Endothelial cell of umbilical vein (primary cell): ENCODE results near the gene GRIA3. TPM values are rescaled to one million over a fixed set of nuclear protein-coding genes. Genes with fewer than 3 reads are reported as not detected.

Source experiments
- BruUV-seq: library from RNA; stranded (reverse); fragments of 400-500 nt; replicated peaks from 2 replicates; lab custom pipeline; 2021; lab: Mats Ljungman, UMichigan
- CTCF ChIA-PET: fragments of 300-600, 350-600 bp; sonication (Branson Sonifier 250); formaldehyde crosslinking; loops from one replicate; lab custom pipeline; 2021; ENCODE audit warnings: antibody characterized with exemption, inconsistent platforms; lab: Charles Lee
- POLR2A ChIA-PET: fragments of 300-600, 350-600 bp; sonication (Branson Sonifier 250); formaldehyde crosslinking; loops from one replicate; lab custom pipeline; 2021; ENCODE audit warnings: antibody characterized with exemption, inconsistent platforms; lab: Charles Lee
- DNase-seq: peaks from one replicate; pipeline ENCODE4 v3.0.0-alpha.2; 2011; ENCODE audit warnings: low read depth, low spot score
- FAIRE-seq: peaks from 2 replicates; lab custom pipeline; 2011; peaks lifted over from hg19 to GRCh38; lab: Jason Lieb, UNC
- H2AFZ ChIP-seq: 2 replicates; pipeline ENCODE4 v1.6.0; 2012; ENCODE audit warnings: low read depth, low read length, control low read depth, inconsistent platforms
- H3K27ac ChIP-seq: 2 replicates; pipeline ENCODE4 v1.5.1; 2011; ENCODE audit warnings: low read depth, mild to moderate bottlenecking, control low read depth, low read length, moderate library complexity; ENCODE audit not compliant: insufficient read depth
- H3K27me3 ChIP-seq, 2 experiments: 2 replicates each; pipeline versions ENCODE4 v1.6.0 to v1.6.1; 2011; ENCODE audit warnings: low read length in 2 of 2, mixed read lengths in 1 of 2; ENCODE audit not compliant: control insufficient read depth in 2 of 2, insufficient read depth in 2 of 2
- H3K36me3 ChIP-seq, 2 experiments: 2 replicates in 1 of 2; 3 replicates in 1 of 2; pipeline ENCODE4 v1.5.1; 2011; ENCODE audit warnings: low read length in 2 of 2, mild to moderate bottlenecking in 1 of 2, moderate library complexity in 1 of 2; ENCODE audit not compliant: control insufficient read depth in 2 of 2, insufficient read depth in 2 of 2; ENCODE audit errors: extremely low read depth in 1 of 2
- H3K4me1 ChIP-seq: 3 replicates; pipeline ENCODE4 v1.5.1; 2011; ENCODE audit warnings: mild to moderate bottlenecking, low read length; ENCODE audit not compliant: control insufficient read depth, insufficient read depth; ENCODE audit errors: extremely low read depth
- H3K4me2 ChIP-seq: 2 replicates; pipeline ENCODE4 v1.6.1; 2011; ENCODE audit warnings: low read length, control low read depth, mixed read lengths; ENCODE audit not compliant: insufficient read depth
- H3K4me3 ChIP-seq, 3 experiments: fragments of 200-600 bp in 1 of 3; sonication (generic), shearing (Covaris generic) in 1 of 3; replicated peaks in 1 of 3; 2 replicates each; pipeline ENCODE4 v1.5.1; 2011 to 2016; ENCODE audit warnings: control low read depth in 3 of 3, low read length in 3 of 3, mild to moderate bottlenecking in 2 of 3, inconsistent platforms in 1 of 3, low read depth in 1 of 3, moderate library complexity in 1 of 3; ENCODE audit not compliant: insufficient read depth in 1 of 3
- H3K79me2 ChIP-seq: 2 replicates; pipeline ENCODE4 v1.6.0; 2012; ENCODE audit warnings: low read length, inconsistent platforms; ENCODE audit not compliant: control insufficient read depth, insufficient read depth
- H3K9ac ChIP-seq: replicated peaks from 2 replicates; pipeline ENCODE3; 2011; ENCODE audit warnings: low read length, control low read depth; ENCODE audit not compliant: insufficient read depth; ENCODE audit errors: extremely low read depth
- H3K9me1 ChIP-seq: replicated peaks from 3 replicates; pipeline ENCODE4 v1.6.0; 2011; ENCODE audit warnings: mild to moderate bottlenecking, low read length; ENCODE audit not compliant: control insufficient read depth, insufficient read depth; ENCODE audit errors: extremely low read depth
- H3K9me3 ChIP-seq: replicated peaks from 2 replicates; pipeline ENCODE4 v1.5.1; 2012; ENCODE audit warnings: low read length, inconsistent platforms; ENCODE audit not compliant: control insufficient read depth, insufficient read depth
- H4K20me1 ChIP-seq: replicated peaks from 2 replicates; pipeline ENCODE3; 2011; ENCODE audit warnings: mild to moderate bottlenecking, low read length; ENCODE audit not compliant: control insufficient read depth, insufficient read depth; ENCODE audit errors: extremely low read depth
- CTCF ChIP-seq, 2 donors: IDR thresholded peaks; 1 replicate in 1 of 2; 2 replicates in 1 of 2; pipeline ENCODE4 v1.5.1; 2011; ENCODE audit warnings: low read length in 2 of 2, mild to moderate bottlenecking in 2 of 2, moderate library complexity in 2 of 2, control low read depth in 1 of 2, inconsistent platforms in 1 of 2, low read depth in 1 of 2; ENCODE audit not compliant: insufficient read depth in 1 of 2; ENCODE audit errors: extremely low read depth in 1 of 2
- EZH2 ChIP-seq: IDR thresholded peaks from 2 replicates; pipeline ENCODE4 v1.6.1; 2012; ENCODE audit warnings: borderline replicate concordance, low read depth, mild to moderate bottlenecking, moderate library complexity, low read length, inconsistent platforms; ENCODE audit not compliant: severe bottlenecking
- FOS ChIP-seq: IDR thresholded peaks from 2 replicates; pipeline ENCODE4 v1.6.1; 2011; ENCODE audit warnings: mild to moderate bottlenecking, low read length, moderate library complexity, borderline replicate concordance; ENCODE audit not compliant: insufficient read depth
- GATA2 ChIP-seq: IDR thresholded peaks from 2 replicates; pipeline ENCODE4 v1.7.0; 2011; ENCODE audit warnings: low read depth, mild to moderate bottlenecking, moderate library complexity, mixed read lengths, low read length; ENCODE audit not compliant: insufficient read length, insufficient read depth
- JUN ChIP-seq: IDR thresholded peaks from 2 replicates; pipeline ENCODE4 v1.6.1; 2011; ENCODE audit warnings: borderline replicate concordance, low read depth; ENCODE audit not compliant: insufficient read length, insufficient read depth
- MYC ChIP-seq: IDR thresholded peaks from one replicate; pipeline ENCODE4 v1.6.1; 2011; ENCODE audit warnings: mild to moderate bottlenecking, low read depth, low read length
- POLR2A ChIP-seq: IDR thresholded peaks from 2 replicates; pipeline ENCODE4 v1.6.1; 2012; ENCODE audit warnings: low read depth, mild to moderate bottlenecking, control low read depth, low read length
- POLR2AphosphoS5 ChIP-seq: IDR thresholded peaks from 2 replicates; pipeline ENCODE4 v1.6.1; 2012; ENCODE audit warnings: low read depth, mild to moderate bottlenecking, control low read depth, low read length, moderate library complexity; ENCODE audit not compliant: insufficient read depth
- dilution Hi-C: fragments of 300-500 bp; cut with MboI; formaldehyde crosslinking; loops from one replicate; pipeline ENCODE4 v1.15.0; 2019; ENCODE audit warnings: low sequenced_read_pairs; ENCODE audit not compliant: extremely low pct_ligation_motif_present
- intact Hi-C: fragments of 100-400 bp; cut with micrococcal nuclease; formaldehyde crosslinking; loops from one replicate; pipeline ENCODE4 v1.10.0; 2022
- polyA plus RNA-seq, 4 experiments: library from polyadenylated mRNA; depleted of rRNA in 3 of 4; stranded (reverse) in 3 of 4; unstranded in 1 of 4; fragments of >200 nt; gene quantifications; 2 replicates each; pipeline versions ENCODE4 v1.2.1 to v1.2.3, GENCODE V29; 2011 to 2012; ENCODE audit warnings: missing spikeins in 1 of 4
- total RNA-seq: library from RNA; stranded (reverse); gene quantifications from 2 replicates; pipeline ENCODE4 v1.2.3, GENCODE V29; 2021

GRIA3 gene
- total and polyA plus RNA-seq, 2 donors (not counting 3 experiments of a cell fraction or from before 2014, with no cell fraction given), result not detected

- H2AFZ ChIP-seq, result no peak overlapping the region
- no peak for TF ChIP-seq POLR2A
- no peak for TF ChIP-seq POLR2AphosphoS5
- no peak for TF ChIP-seq GATA2
- TF ChIP-seq CTCF (IDR thresholded peaks at IDR 0.05; ENCODE audit: extremely low read depth in 1 of 2, insufficient read depth in 1 of 2, low read depth in 1 of 2, low read length in 2 of 2), result no peak
- no peak for TF ChIP-seq MYC
- TF ChIP-seq FOS, result no peak
- no peak for TF ChIP-seq EZH2
- TF ChIP-seq JUN, result no peak
- H3K27ac ChIP-seq, result no peak overlapping the region
- H3K9me3 ChIP-seq, result no peaks in the 10 kb centered on the region
- H3K4me1 ChIP-seq, result no peaks in the 10 kb centered on the region
- H4K20me1 ChIP-seq, result no peaks in the 10 kb centered on the region
- H3K4me2 ChIP-seq, result no peak overlapping the region
- no peak overlapping the region for H3K4me3 ChIP-seq
- no peaks in the 10 kb centered on the region for H3K79me2 ChIP-seq
- intact Hi-C loops, result no loop called here
- dilution Hi-C loops, result no loop called here
- ChIA-PET POLR2A (no interaction called here), CTCF (no interaction called here)
- H3K27me3 ChIP-seq, result no peaks in the 10 kb centered on the region
- no peaks in the 10 kb centered on the region for H3K36me3 ChIP-seq
- no peak for DNase-seq
- H3K9ac ChIP-seq, result no peak overlapping the region
- H3K9me1 ChIP-seq, result no peaks in the 10 kb centered on the region
- no TSS peak for BruUV-seq
- no peak for FAIRE-seq
These were observed 113.9 kb downstream of the GRIA3 start for GRCh38 chrX:123298026-123298425.
